ENCODE data around the gene P2RX7. TPM values are rescaled to one million over a fixed set of nuclear protein-coding genes. Genes with fewer than 3 reads are reported as not detected.

Gene P2RX7
- total RNA-seq, 2 experiments from 2014 or later = 0.13 to 0.48 TPM

GRCh38 chr12:121218588-121219352 lies 86.1 kb downstream of the P2RX7 start:
- no TSS peak for BruUV-seq (replicated peaks)
- Histone ChIP-seq H4K20me1 (ENCODE audit: insufficient read depth, low read length) (no peaks in the 10 kb centered on the region), H2AFZ (ENCODE audit: low read length) (no peak overlapping the region), H3K36me3 (ENCODE audit: insufficient read depth, low read length) (no peaks in the 10 kb centered on the region), H3K9me3 (ENCODE audit: low read length) (no peaks in the 10 kb centered on the region), H3K4me2 (ENCODE audit: low read length) (no peak overlapping the region), H3K4me1 (ENCODE audit: insufficient read depth, low read length, poor library complexity, severe bottlenecking) (peaks cover 6% of the 10 kb centered on the region), H3K27ac (ENCODE audit: low read depth, low read length, poor library complexity, severe bottlenecking) (no peak overlapping the region), H3K79me2 (ENCODE audit: insufficient read depth, low read depth, low read length) (no peaks in the 10 kb centered on the region), H3K4me3 (ENCODE audit: low read depth, low read length, poor library complexity, severe bottlenecking) (no peak overlapping the region), H3K9me2 (ENCODE audit: insufficient read depth, low read length) (no peaks in the 10 kb centered on the region)
- CTCF ChIA-PET (ENCODE audit: unreplicated experiment) = interaction anchor here (0.5 kb wide), 1 partner anchor 678 kb away, joined by 3 read pairs; no protein-coding TSS in a partner anchor
- TF ChIP-seq EZH2phosphoT487 (IDR thresholded peaks at IDR 0.05; ENCODE audit: borderline replicate concordance, low read depth, low read length) (no peak), CTCF (conservative IDR thresholded peaks at IDR 0.05; ENCODE audit: low read length) (no peak)
- intact Hi-C loops (cut with micrococcal nuclease; ENCODE audit: unreplicated experiment) = no loop called here
- no peak for DNase-seq (ENCODE audit: low spot score)
- POLR2A ChIA-PET = no interaction called here

GRCh38 chr12:121219353-121219986 lies 86.8 kb downstream of the P2RX7 start:
- no peaks in the 10 kb centered on the region for H3K36me3 ChIP-seq (ENCODE audit: insufficient read depth, low read length)
- no peak for TF ChIP-seq EZH2phosphoT487 (IDR thresholded peaks at IDR 0.05; ENCODE audit: borderline replicate concordance, low read depth, low read length)
- TF ChIP-seq CTCF (conservative IDR thresholded peaks at IDR 0.05; ENCODE audit: low read length) = no peak
- intact Hi-C loops (cut with micrococcal nuclease; ENCODE audit: unreplicated experiment) = no loop called here

GRCh38 chr12:121222847-121223246 lies 90.2 kb downstream of the P2RX7 start:
- Histone ChIP-seq H3K9me3 (ENCODE audit: low read length) (no peaks in the 10 kb centered on the region), H4K20me1 (ENCODE audit: insufficient read depth, low read length) (no peaks in the 10 kb centered on the region), H2AFZ (ENCODE audit: low read length) (no peak overlapping the region), H3K4me2 (ENCODE audit: low read length) (no peak overlapping the region), H3K4me1 (ENCODE audit: insufficient read depth, low read length, poor library complexity, severe bottlenecking) (peaks cover 19% of the 10 kb centered on the region), H3K4me3 (ENCODE audit: low read depth, low read length, poor library complexity, severe bottlenecking) (no peak overlapping the region), H3K36me3 (ENCODE audit: insufficient read depth, low read length) (no peaks in the 10 kb centered on the region), H3K79me2 (ENCODE audit: insufficient read depth, low read depth, low read length) (no peaks in the 10 kb centered on the region), H3K9me2 (ENCODE audit: insufficient read depth, low read length) (no peaks in the 10 kb centered on the region), H3K27ac (ENCODE audit: low read depth, low read length, poor library complexity, severe bottlenecking) (no peak overlapping the region)
- no TSS peak for BruUV-seq (replicated peaks)
- ChIA-PET CTCF (ENCODE audit: unreplicated experiment) (no interaction called here), POLR2A (interaction anchor here (0.6 to 1.0 kb wide), 2 partner anchors 10 to 191 kb away, joined by 3 read pairs; no protein-coding TSS in a partner anchor)
- TF ChIP-seq EZH2phosphoT487 (IDR thresholded peaks at IDR 0.05; ENCODE audit: borderline replicate concordance, low read depth, low read length) (no peak), CTCF (conservative IDR thresholded peaks at IDR 0.05; ENCODE audit: low read length) (no peak)
- DNase-seq (ENCODE audit: low spot score) = no peak
- intact Hi-C loops (cut with micrococcal nuclease; ENCODE audit: unreplicated experiment) = no loop called here

More at GRCh38 chr12:121219353-121219986, 86.8 kb downstream of the P2RX7 start:
- H3K4me1 ChIP-seq (ENCODE audit: insufficient read depth, low read length, poor library complexity, severe bottlenecking) = peaks cover 7% of the 10 kb centered on the region
- H4K20me1 ChIP-seq (ENCODE audit: insufficient read depth, low read length) = no peaks in the 10 kb centered on the region
- CTCF ChIA-PET (ENCODE audit: unreplicated experiment) = interaction anchor here (0.5 kb wide), 1 partner anchor 678 kb away, joined by 3 read pairs; no protein-coding TSS in a partner anchor
- POLR2A ChIA-PET = no interaction called here
- DNase-seq (ENCODE audit: low spot score) = no peak
- no peak overlapping the region for H3K4me2 ChIP-seq (ENCODE audit: low read length)
- H3K79me2 ChIP-seq (ENCODE audit: insufficient read depth, low read depth, low read length) = no peaks in the 10 kb centered on the region
- H3K9me3 ChIP-seq (ENCODE audit: low read length) = no peaks in the 10 kb centered on the region
- H3K9me2 ChIP-seq (ENCODE audit: insufficient read depth, low read length) = no peaks in the 10 kb centered on the region
- no peak overlapping the region for H3K27ac ChIP-seq (ENCODE audit: low read depth, low read length, poor library complexity, severe bottlenecking)
- H2AFZ ChIP-seq (ENCODE audit: low read length) = no peak overlapping the region
- H3K4me3 ChIP-seq (ENCODE audit: low read depth, low read length, poor library complexity, severe bottlenecking) = no peak overlapping the region
- no TSS peak for BruUV-seq (replicated peaks)
